Limb (tissue), 2 donors: ENCODE measurements around the gene LRP3.

Experiments used
- DNase-seq, 2 donors: peaks; one replicate each; pipeline ENCODE4 v3.0.0-alpha.2; 2016; ENCODE audit errors: extremely low spot score in 2 of 2

The LRP3 gene

DNA sequence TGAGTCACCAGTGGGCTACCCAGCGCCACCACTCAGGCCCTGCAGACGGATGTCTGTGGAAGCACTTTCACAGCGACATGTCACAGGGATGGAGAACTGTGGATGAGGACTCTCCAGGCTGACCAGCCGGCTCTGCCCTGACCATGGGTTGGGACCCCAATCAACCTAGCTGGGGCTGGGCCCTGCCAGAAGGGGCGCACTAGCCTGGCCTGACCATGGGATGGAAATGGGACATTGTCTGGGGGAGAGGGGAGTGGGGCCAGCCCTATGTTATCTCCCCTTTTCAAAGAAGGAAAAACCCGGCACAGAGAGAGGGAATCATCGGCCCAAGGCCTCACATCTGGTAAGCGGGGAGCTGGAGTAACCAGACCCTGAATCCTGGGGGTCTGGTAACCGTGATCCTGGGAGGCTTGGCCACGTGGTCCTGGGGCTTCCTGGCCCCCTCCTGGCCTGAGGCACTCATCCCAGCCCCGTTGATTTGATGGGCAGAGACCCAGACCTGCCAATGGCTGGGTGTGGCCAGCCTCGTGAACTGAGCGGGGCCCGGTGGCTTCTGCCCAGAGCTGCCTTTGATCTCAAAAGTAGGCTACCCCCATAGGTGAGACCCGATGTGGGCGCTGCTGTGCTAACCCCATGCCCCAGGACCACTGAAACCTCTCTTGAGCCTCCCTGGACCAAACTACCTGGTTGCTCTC, 42.7 kb downstream of the LRP3 start:
- DNase-seq: no peak

DNA sequence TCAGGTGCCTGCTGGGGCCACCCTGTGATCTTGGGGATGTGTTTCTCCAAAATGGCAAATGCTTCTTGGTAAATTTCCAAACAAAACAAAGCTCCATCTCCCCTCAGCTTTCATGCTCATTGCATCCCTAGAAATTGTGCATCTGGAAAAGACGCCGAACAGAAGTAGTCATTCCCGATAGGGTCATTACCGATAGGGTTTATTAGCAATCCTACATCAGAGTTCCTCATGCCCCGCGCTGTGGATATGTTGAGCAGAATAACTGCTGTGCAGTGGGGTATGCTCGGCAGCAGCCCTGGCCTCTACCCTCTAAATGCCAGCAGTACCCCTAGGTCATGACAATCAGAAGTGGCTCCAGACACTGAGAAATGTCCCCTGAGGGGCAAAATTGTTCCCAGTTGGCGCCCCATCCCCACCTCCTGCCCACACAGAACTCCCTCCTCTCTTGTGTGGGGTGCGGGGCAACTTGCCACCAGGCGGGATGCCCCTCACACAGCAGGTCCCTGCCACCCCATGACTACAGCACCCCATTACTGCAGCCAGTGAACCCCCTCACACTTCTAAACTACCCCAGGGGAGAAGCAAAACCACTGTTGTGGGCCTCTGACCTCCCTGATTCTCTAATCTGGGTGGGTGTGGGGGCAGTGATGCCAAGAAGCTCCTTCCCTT, 44.5 kb downstream of the LRP3 start:
- no peak for DNase-seq

DNA sequence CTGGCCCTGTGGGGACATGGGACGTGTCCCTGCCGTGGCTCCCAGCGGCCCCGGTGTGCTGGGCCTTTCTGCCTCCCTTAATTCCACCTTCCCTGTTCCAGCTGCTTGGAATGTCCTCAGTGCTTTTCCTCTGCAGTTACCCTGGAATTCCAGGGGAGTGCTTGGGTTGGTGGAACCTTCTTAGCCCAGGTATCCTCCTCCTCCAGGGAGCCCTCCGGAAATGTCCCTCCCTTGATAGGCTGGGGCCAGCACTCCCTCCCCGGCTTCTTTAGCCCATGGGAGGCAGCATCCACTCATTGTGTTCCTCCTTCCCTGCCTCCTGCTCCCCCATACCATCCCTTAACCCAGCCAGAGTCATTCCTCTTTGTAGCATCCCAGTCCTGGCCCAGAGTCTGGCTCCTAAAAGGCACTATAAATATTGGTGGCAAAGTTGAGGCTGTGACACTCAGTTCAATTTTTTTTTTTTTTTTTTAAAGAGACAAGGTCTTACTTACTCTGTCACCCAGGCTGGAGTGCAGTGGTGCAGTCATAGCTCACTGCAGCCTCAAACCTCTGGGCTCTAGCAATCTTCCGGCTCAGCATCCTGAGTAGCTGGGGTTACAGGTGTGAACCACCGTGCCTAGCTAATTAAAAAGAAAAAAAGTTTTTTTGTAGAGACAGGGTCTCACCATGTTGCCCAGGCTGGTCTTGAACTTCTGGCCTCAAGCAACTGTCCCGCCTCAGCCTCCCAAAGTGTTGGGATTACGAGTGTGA, 45.3 kb downstream of the LRP3 start:
- no peak for DNase-seq

DNA sequence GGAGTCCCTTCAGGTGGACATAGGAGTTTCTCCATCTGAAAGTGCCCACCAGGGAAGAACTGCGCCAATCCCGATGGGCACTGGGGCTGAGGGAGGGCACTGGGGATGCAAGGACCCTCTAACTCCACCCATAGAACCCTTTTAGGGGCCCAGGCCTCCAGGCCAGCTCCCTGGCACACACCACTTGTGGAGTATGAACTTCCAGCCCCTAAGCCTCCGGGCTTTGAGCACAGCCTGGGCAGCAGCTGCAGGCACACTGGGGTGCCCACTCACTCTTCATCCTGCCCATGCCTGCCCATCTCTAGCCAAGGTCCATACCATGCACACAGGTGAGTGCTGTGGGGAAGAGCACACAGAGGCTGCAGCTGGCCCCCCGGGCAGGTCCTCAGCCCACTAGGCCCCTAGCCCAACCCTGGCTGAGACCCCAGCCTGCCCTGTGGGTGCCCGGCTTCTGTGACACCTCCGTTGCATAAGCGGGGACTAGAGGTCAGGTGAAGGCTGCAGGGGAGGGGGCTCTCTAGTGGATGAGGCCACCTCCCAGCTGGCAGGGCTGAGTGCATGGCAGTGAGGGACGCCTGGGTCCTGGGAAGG, 46.1 kb downstream of the LRP3 start:
- DNase-seq: no peak

DNA sequence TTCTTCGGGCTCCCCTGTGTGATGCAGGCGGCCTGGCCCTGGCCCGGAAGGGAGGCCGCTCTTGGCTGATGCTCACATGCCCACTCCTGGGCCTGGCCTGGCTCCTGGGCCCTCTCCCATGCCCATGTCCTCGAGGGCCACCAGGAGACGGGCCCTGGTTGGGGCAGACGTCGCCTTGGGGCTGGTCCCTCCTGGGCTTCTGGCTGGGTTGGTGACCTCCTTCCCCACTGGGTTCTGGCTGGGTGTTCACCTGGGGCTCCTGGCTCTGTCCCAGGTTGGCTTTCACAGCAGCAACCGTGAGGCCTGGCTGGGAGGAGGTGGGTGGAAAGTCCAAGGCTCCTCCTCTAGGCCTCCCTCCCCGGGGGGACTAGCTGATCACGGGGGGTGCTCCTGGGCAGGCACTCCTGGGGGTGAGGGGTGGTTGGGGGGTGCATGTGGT, 47.0 kb downstream of the LRP3 start:
- DNase-seq: no peak

DNA sequence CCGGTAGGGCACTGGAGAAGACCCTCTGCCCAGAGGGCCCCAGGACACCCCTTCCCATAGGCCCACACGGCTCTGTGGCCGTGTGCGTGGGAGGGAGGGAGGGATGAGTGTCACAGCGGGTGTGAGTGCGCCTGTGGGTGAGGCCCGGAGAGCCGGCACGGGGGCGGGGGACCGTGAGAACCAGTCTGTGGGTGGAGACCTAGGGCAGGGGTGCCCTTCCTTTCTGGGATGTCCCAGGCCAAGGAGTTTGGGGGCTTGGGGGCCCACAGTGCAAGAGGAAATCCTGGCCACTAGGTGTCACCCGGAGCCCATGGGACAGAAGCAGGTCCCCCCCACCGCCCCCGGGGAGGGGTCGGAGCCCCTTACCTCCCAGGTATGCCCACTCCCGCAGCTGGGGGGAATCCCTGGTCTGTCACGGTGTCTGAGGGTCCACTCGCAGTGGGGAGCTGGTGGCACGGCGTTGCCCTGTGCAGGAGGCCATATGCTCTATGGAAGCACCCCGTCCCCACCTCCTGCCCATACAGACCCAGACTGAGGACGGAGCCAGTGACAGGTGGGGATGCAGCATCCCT, 47.5 kb downstream of the LRP3 start:
- DNase-seq: peak in 1 of 2 donors; percentile 53

DNA sequence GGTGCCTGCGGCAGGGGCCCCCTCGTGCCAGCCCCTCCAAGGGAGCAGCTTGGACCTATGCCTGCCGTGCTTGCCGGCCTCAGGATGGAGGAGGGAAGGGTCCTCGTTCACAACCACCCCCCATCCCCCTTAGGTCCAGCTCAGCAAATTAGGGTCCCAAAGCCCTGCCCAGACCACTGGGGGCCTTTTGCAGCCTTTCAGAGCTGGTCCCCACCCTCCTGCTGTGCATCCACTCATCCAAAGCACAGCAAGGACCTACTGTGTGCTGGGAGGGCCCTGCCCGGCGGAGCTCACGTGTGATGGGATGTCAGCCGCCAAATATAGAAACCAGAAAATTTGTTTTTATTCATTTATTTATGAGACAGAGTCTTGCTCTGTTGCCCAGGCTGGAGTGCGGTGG, 48.0 kb downstream of the LRP3 start:
- no peak for DNase-seq

DNA sequence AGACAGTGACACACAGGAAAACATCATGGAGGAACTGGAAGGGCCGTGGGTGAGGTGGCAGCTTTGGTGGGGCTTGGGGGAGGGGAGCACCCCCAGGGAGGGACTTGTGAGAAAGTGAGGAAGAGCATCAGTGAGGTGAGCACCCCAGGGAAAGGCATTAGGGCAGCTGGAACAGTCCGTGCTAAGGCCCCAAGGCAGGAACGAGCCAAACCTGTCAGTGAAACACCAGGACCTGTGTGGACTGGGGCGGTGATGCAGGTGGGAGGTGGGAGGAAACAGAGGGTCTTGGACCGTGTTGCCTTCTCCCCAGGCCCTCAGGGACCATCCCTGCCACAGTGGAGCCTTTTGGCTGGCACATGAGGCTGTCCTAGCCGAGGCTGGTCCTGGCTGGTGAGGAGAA, 48.8 kb downstream of the LRP3 start:
- DNase-seq: no peak

DNA sequence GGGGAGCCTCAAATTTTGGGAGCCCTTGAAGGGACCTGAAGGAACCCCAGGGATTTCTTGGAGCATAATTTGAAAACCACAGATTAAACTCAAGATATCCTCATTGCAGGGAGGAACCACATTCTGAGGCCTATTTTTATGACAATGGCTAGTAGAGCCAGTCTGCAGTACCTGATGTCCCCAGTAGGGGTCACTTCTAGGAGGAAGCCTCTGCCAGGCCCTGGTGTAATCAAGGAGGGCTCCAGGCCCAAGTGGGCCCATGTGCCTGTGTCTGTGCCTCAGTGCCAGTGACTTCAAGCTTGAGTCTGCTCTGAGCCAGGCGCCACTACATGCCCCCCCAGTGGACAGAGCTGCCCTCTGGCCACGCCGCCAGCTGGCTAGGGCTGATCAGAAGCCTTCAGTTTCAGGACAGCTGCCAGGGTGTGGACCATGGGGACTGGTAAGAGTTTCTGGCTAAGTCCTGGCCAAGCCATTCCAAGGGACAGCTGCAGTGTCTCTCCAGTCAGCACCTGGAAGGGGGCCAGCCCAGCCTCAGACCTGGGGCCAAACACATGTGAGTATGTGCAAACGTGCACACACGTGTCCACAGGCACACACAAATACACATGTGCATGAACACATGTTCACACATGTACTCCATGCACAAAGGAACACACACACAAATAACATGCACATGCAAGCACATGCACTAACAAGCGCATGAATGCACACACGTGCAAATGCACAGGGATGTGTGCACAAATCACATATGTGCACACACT, 52.0 kb downstream of the LRP3 start:
- DNase-seq: peak in 1 of 2 donors; percentile 53

DNA sequence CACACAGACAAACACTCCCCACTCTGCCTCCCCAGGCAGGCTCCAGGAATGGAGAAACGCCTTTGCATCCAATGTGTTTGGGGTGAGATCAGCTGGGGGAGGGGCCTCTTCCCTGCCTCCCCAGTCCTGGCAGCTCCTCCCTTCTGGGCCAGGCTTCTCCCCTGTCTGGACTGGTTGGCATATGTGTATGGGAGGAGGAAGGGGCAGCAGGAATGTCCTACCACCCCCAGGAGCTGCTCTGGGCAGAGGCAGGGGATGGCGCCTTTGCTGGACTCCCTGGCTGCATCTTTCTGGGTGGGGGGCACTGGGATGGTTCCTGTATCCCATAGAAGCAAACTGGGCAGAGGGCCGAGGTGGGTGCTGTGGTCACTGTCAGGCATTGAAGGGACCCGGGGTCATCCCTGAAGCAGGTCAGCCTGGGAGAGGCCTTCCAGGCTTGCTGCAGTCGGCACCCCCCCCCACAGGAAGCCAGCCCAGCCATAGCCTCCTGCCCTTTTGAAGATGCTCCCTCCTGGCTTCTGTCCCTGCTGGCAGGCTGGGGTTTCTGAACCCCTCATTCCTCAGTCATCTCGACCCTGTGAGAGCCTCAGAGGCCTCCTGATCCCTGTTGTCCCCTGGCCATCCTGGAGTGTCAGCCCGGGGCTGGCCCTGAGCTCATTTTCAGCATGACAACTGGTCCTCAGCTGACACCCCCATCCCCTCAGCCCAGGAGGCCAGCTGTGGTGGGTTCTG, 52.7 kb downstream of the LRP3 start:
- no peak for DNase-seq

DNA sequence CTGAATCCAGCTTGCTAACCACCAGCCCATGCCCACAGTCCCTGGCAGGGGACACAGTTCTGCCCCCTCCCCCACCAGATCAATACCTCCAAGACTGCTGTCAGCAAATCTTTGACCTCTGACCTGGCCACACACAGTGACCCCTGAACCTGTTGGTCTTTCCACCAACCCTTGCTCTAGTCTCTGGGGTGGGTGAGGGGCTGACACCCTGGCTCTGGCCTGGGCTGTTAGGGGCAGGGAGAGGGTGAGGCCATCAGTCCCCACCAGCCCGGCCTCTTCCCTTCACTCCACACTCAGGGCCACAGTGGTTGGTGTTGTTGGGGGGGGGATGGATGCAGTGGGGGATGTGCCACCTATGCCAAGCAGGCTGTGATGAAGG, 53.3 kb downstream of the LRP3 start:
- DNase-seq: no peak

DNA sequence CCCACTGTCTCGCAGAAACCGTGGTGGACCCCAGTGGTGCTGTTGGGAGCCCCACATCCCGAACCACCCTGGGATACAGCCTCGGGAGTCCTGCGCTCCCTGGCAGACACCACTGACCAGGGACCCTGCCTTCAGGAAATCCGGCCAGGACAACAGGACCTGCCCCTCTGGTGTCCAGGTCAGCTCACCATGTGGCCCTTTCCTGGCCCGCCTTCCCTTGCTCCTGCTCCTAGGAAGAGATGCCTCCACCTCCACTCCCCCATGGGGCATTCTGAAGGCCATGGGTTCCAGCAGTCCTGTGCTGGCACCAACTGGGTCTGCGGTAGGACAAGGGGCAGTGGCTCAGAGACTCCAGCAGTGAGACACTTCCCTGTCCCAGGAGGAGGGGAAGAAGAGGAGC, 54.0 kb downstream of the LRP3 start:
- no peak for DNase-seq

DNA sequence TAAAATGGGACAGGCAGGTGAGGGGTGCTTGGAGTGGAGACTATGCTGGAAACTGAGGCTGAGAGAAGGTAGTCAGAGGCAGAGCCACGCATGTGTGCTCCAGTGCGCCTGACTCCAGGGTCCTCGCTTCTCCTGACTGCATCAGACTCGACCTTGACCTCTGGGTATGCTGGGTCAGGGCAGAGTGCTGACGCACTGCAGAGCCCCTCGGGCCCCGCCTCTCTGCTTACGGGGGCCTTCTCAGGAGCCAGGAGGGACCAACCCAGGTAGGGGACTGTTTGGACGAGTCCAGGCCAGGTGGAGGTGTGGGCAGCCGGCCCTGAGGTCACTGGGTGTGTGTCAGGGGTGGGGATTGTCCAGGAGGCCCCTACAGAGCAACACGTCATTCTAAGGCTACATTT, 54.4 kb downstream of the LRP3 start:
- no peak for DNase-seq

DNA sequence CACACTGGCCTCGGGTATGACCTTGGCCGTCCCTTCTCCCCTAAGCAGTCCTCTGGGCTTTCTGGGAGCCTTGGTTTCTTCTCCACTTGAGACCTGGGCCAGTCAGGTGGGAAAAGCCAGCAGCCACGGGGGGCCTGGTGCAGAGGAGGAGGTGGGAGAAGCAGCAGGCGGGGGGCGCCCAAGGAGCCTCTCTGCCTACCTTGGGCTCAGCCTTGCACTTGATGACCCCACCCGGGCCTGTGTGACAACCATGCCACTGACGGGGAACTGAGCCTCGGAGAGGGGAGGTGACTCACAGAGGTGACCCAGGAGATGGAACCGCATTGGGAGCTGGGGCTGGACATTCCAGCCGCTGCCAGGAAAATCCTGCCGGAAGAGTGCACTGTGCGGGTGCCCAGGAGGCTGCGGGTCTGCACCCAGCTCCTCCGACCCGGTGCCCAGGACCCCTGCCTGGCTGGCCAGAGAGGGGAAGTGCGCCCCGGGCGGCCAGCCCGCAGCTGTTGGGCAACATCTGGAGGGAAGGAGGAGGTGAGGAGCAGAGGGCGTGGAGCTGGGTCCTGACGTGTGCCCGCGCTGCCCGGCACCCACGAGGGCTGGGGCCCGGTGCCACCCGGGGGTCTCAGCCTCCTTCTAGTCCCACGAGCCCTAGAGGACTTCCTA, 55.0 kb downstream of the LRP3 start:
- DNase-seq: no peak

DNA sequence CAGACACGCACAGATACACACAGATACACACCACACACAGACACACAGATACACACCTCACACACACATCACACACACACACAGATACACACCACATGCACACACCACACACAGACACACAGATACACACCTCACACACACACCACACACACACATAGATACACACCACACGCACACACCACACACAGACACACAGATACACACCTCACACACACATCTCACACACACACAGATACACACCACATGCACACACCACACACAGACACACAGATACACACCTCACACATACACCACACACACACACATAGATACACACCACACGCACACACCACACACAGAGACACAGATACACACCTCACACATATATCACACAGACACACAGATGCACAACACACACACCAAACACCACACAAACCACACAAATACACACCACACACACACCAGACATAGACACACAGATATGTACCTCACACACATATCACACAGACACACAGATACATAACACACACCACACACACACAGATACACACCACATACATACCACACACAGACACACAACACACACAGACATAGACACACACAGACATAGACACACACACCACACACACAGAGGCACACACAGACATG, 55.7 kb downstream of the LRP3 start:
- DNase-seq: no peak

DNA sequence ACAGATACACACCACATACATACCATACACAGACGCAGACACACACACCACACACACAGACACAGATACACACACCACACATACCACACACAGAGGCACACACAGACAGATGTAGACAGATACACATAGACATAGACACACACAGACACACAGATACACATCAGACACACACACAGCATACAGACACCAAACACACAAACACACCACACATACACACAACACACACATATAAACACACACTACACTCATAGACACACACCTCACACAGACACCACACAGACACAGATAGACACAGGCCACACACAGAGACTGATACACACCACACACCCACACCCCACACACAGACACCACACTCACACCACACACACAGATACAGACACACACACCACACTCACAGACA, 56.4 kb downstream of the LRP3 start:
- DNase-seq: no peak

DNA sequence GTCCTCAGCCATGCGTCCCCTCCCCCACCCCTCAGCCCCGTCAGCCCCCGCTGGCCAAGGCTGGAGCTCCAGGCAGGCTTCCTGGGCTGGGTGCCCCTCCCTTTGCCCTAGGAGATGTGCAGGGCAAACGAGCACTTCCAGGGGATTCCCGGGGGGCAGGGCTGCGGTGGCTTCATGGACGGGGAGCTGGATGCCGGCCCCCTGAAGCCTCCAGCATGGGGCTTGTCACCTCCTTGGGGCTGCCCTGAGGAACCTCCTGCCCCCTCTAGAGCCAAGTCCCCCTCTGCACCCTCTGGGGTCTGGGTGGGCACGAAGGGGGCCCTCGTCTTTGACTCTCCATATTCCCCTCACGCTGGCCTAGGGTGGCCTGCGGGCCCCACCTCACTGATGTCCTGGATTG, 56.9 kb downstream of the LRP3 start:
- no peak for DNase-seq

DNA sequence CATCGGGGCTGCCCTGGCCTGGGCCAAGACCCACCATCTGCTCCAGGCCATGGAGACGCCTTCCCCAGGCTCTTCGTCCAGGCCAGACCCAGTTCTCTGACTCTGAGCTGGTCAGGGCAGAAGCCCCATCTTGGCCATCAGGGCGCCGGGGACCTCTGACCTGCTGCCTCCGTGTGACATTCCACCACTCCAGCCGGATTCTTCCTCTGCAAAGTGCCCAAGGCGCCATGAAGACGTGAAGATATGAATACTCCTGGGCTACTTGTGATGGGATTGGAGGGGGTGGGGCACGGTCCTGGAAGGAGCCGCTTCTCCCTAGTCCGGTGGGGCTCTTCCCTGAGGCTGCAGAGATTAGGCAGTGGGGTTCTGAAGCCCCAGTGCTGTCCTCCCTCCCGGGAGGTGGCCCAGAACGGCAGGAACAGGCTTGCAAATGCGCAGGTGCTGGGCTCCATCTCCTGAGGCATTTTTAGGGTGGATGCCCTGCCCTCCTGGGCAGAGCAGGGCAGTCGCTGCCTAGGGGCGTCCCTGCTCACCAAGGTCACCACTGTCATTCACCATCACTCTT, 57.5 kb downstream of the LRP3 start:
- DNase-seq: no peak

DNA sequence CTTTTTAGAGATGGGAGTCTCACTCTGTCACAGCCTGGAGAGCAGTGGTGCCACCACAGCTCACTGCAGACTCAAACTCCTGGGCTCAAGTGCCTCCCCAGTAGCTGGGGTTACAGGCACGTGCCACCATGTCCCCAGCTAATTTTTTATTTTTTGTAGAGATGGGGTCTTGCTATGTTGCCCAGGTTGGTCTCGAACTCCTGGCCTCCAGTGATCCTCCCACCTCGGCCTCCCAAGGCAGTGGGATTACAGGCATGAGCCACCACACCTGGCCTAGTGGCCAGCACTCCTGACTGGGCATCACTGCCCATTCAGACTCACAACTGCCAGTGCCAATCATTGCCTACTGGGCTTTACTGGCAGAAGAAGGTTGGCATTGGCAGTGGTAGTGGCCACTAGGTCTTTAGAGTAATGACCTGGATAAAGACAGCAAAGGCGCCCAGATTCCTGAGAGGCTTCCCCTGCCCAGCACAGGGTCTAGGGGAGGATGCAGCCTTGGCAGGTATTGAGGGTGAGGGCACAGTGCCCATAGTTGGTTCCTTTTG, 58.4 kb downstream of the LRP3 start:
- DNase-seq: no peak
